HepG2 (cell line): ENCODE data around the gene TMEM44. TPM values are rescaled to one million over a fixed set of nuclear protein-coding genes. Genes with fewer than 3 reads are reported as not detected.
A peak's percentile ranks its signal among the peaks of the same experiment; 100 is the strongest.

Experiments used
- ATAC-seq: fragments of 200-7000 bp; cut with Tn5 transposase; 3 replicates; pipeline ENCODE4 v1.9.1; 2020; ENCODE audit warnings: mild to moderate bottlenecking, moderate library complexity
- BruUV-seq: library from RNA; stranded (reverse); fragments of 400-500 nt; replicated peaks from 2 replicates; lab custom pipeline; 2021; lab: Mats Ljungman, UMichigan
- CTCF ChIA-PET: fragments of 300-600 bp; formaldehyde crosslinking; extraction: SDS; loops from one replicate; lab custom pipeline; 2021; ENCODE audit warnings: low total read pairs, inconsistent platforms, low intra/inter-chr PET ratio; lab: Yijun Ruan, JAX
- POLR2A ChIA-PET: fragments of 350-600 bp; sonication (Branson Sonifier 250); formaldehyde crosslinking; loops from one replicate; lab custom pipeline; 2020; ENCODE audit warnings: antibody characterized with exemption, inconsistent platforms; lab: Yijun Ruan, JAX
- DNase-seq: peaks from one replicate; pipeline ENCODE4 v3.0.0-alpha.2; 2015; ENCODE audit warnings: low spot score
- FAIRE-seq: peaks from 3 replicates; lab custom pipeline; 2011; peaks lifted over from hg19 to GRCh38; lab: Jason Lieb, UNC
- H2AFZ ChIP-seq: one replicate; pipeline ENCODE4 v1.6.1; 2011; ENCODE audit warnings: low read length, inconsistent platforms
- H3K27ac ChIP-seq: fragments of 300-600 bp; 3 replicates; pipeline ENCODE4 v1.8.0; 2011; ENCODE audit warnings: mixed run types, mild to moderate bottlenecking, mixed read lengths, low read length, inconsistent platforms; ENCODE audit not compliant: insufficient read depth; ENCODE audit errors: extremely low read length
- H3K27me3 ChIP-seq, 2 experiments: fragments of 200-600 bp in 1 of 2; 2 replicates in 1 of 2; 3 replicates in 1 of 2; pipeline versions ENCODE4 v1.6.0 to v1.8.0; 2011; ENCODE audit warnings: low read length in 2 of 2, mild to moderate bottlenecking in 2 of 2, moderate library complexity in 2 of 2, inconsistent platforms in 1 of 2; ENCODE audit not compliant: insufficient read depth in 2 of 2, control insufficient read depth in 1 of 2
- H3K36me3 ChIP-seq, 2 experiments: fragments of 200-600 bp in 1 of 2; replicated peaks in 1 of 2; 2 replicates in 1 of 2; 3 replicates in 1 of 2; pipeline versions ENCODE4 v1.5.1 to v1.8.0; 2011; ENCODE audit warnings: low read length in 2 of 2, inconsistent platforms in 1 of 2; ENCODE audit not compliant: insufficient read depth in 2 of 2, control insufficient read depth in 1 of 2
- H3K4me1 ChIP-seq: 2 replicates; pipeline ENCODE4 v1.5.1; 2012; ENCODE audit warnings: low read length, inconsistent platforms; ENCODE audit not compliant: insufficient read depth
- H3K4me2 ChIP-seq: 2 replicates; pipeline ENCODE4 v1.6.0; 2011; ENCODE audit warnings: low read depth, low read length, inconsistent platforms
- H3K4me3 ChIP-seq, 3 experiments: fragments of 200-600 bp in 1 of 3; sonication (generic), shearing (Covaris generic) in 1 of 3; replicated peaks in 1 of 3; 2 replicates each; pipeline ENCODE4 v1.5.1; 2011 to 2016; ENCODE audit warnings: low read length in 3 of 3, inconsistent platforms in 2 of 3, low read depth in 2 of 3, mild to moderate bottlenecking in 2 of 3, control low read depth in 1 of 3, mixed read lengths in 1 of 3; ENCODE audit not compliant: insufficient read depth in 1 of 3
- H3K79me2 ChIP-seq: one replicate; pipeline ENCODE4 v1.6.1; 2011; ENCODE audit warnings: low read length, inconsistent platforms; ENCODE audit not compliant: insufficient read depth
- H3K9ac ChIP-seq: 2 replicates; pipeline ENCODE4 v1.6.0; 2011; ENCODE audit warnings: mild to moderate bottlenecking, low read depth, low read length, inconsistent platforms; ENCODE audit not compliant: insufficient read depth
- H3K9me3 ChIP-seq: 2 replicates; pipeline ENCODE4 v1.5.1; 2012; ENCODE audit warnings: mild to moderate bottlenecking, low read length
- H4K20me1 ChIP-seq: 2 replicates; pipeline ENCODE4 v1.6.0; 2011; ENCODE audit warnings: inconsistent platforms, mild to moderate bottlenecking, low read length, moderate library complexity; ENCODE audit not compliant: insufficient read depth
- AHR ChIP-seq: IDR thresholded peaks from 2 replicates; pipeline ENCODE4 v1.6.1; 2018; ENCODE audit warnings: missing genetic modification reagents, missing compliant biosample characterization
- GABPA ChIP-seq, 2 experiments: IDR thresholded peaks; 2 replicates each; pipeline ENCODE4 v1.6.1; 2011 to 2016; ENCODE audit warnings: low read depth in 2 of 2, low read length in 1 of 2, missing biosample characterization in 1 of 2, missing genetic modification characterization in 1 of 2
- SALL2 ChIP-seq: sonication (generic); formaldehyde crosslinking; IDR thresholded peaks from 2 replicates; pipeline ENCODE4 v1.8.1; 2023; ENCODE audit warnings: mild to moderate bottlenecking, missing genetic modification reagents, inconsistent platforms
- ZNF232 ChIP-seq: sonication (generic); formaldehyde crosslinking; IDR thresholded peaks from 2 replicates; pipeline ENCODE4 v1.4.0; 2020; ENCODE audit warnings: missing genetic modification reagents, borderline replicate concordance
- ZNF235 ChIP-seq: sonication (generic); formaldehyde crosslinking; IDR thresholded peaks from 2 replicates; pipeline ENCODE4 v1.8.1; 2023; ENCODE audit warnings: mild to moderate bottlenecking, missing genetic modification reagents, borderline replicate concordance
- ZNF367 ChIP-seq: sonication (generic); formaldehyde crosslinking; IDR thresholded peaks from 2 replicates; pipeline ENCODE4 v1.4.0; 2020; ENCODE audit warnings: missing genetic modification reagents, borderline replicate concordance
- ZNF747 ChIP-seq: sonication (generic); formaldehyde crosslinking; IDR thresholded peaks from 2 replicates; pipeline ENCODE4 v1.8.1; 2023; ENCODE audit warnings: missing genetic modification reagents, mild to moderate bottlenecking, borderline replicate concordance
- WGBS: methylation state at CpG from one replicate; pipeline ENCODE4 v1.1.6; 2017; ENCODE audit warnings: low lambda C conversion rate; 5-methylcytosine and 5-hydroxymethylcytosine counted together
- in situ Hi-C: cut with HindIII; loops from 2 replicates; pipeline ENCODE4 v1.10.0; 2017; ENCODE audit warnings: low pct_unique_long_range_greater_than_20kb; ENCODE audit not compliant: extremely low pct_ligation_motif_present
- intact Hi-C: fragments of 100-400 bp; cut with micrococcal nuclease; formaldehyde crosslinking; loops from one replicate; pipeline ENCODE4 v1.10.0; 2022; ENCODE audit not compliant: unreplicated experiment
- polyA plus RNA-seq, 8 experiments: library from polyadenylated mRNA; depleted of rRNA in 3 of 8; stranded (reverse) in 7 of 8; unstranded in 1 of 8; fragments of >200 nt; fragmentation: Illumina TruSeq in 4 of 8; extraction: Trizol in 4 of 8; gene quantifications; 2 replicates each; pipeline versions ENCODE4 v1.2.1 to v1.2.3, GENCODE V29; 2011 to 2016; ENCODE audit warnings: low read depth in 4 of 8, missing spikeins in 1 of 8, mixed read lengths in 1 of 8; ENCODE audit not compliant: insufficient read depth in 1 of 8
- total RNA-seq, 5 experiments: library from RNA; depleted of rRNA; stranded (reverse); fragments of >200 nt; fragmentation: Illumina TruSeq; extraction: Trizol; gene quantifications; 2 replicates each; pipeline ENCODE4 v1.2.3, GENCODE V29; 2016; ENCODE audit warnings: low read depth in 1 of 5
- TF ChIP-seq, protein P1 (sequence below): sonication (generic); formaldehyde crosslinking; IDR thresholded peaks from 2 replicates; pipeline ENCODE4 v1.4.0; 2020; ENCODE audit warnings: mild to moderate bottlenecking, missing genetic modification reagents
- TF ChIP-seq, protein P2 (sequence below): sonication (generic); formaldehyde crosslinking; IDR thresholded peaks from 2 replicates; pipeline ENCODE4 v1.4.0; 2020; ENCODE audit warnings: missing genetic modification reagents
- TF ChIP-seq, protein P3 (sequence below): sonication (generic); formaldehyde crosslinking; IDR thresholded peaks from 2 replicates; pipeline ENCODE4; 2020; ENCODE audit warnings: missing genetic modification reagents, mild to moderate bottlenecking, borderline replicate concordance

The TMEM44 gene
- total and polyA plus RNA-seq, 2 of the 13 experiments (the other 11 are each of a cell fraction or from before 2014, with no cell fraction given): 7.3 to 13.8 TPM

DNA sequence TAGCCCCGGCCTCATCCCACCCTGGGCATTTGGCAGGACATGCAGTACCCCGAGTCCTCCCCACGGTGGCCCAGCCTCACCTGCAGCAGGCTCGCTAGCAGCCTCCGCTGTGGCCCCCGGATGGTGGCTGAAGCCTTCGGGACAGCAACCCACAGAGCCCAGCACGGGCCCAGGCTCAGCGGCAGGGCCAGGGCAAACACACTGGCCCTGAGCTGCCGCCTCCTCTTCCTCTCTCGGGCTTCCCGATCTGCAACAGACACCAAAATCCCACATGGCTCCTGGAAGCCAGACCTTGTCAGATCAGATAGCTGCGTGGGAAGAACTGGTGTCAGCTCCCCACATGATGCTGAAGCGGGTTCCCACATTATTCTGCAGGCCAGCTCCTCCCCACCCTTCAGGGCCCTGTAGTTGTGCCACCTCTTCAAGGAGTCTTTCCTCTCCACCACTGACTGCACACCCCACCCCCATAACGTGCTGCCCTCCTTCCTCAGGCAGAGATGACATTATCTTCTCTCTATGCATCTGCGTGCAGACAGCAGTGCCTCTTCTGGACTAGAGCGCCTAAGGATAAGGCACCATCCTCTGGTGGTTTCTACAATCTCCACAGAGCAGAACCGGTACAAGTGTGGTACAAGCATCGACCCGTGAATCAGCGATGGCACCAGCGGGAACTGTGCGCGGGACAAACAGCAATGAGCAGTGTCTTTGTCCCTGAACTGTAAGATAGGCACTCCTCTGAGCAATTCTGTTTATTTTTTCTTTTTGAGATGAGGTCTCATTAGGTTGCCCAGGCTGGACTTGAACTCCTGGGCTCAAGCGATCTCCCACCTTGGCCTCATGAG lies 9.5 kb downstream of the TMEM44 start:
- WGBS: 89% methylated on average over 25 of the region's 25 CpGs
- intact Hi-C loops: no loop called here
- BruUV-seq: no TSS peak
- ATAC-seq (peak; percentile 36), DNase-seq (no peak), FAIRE-seq (no peak)
- TF ChIP-seq, protein P1, sequence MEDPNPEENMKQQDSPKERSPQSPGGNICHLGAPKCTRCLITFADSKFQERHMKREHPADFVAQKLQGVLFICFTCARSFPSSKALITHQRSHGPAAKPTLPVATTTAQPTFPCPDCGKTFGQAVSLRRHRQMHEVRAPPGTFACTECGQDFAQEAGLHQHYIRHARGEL: no peak
- TF ChIP-seq ZNF747 (CRISPR knock-in tag): no peak
- TF ChIP-seq, protein P2, sequence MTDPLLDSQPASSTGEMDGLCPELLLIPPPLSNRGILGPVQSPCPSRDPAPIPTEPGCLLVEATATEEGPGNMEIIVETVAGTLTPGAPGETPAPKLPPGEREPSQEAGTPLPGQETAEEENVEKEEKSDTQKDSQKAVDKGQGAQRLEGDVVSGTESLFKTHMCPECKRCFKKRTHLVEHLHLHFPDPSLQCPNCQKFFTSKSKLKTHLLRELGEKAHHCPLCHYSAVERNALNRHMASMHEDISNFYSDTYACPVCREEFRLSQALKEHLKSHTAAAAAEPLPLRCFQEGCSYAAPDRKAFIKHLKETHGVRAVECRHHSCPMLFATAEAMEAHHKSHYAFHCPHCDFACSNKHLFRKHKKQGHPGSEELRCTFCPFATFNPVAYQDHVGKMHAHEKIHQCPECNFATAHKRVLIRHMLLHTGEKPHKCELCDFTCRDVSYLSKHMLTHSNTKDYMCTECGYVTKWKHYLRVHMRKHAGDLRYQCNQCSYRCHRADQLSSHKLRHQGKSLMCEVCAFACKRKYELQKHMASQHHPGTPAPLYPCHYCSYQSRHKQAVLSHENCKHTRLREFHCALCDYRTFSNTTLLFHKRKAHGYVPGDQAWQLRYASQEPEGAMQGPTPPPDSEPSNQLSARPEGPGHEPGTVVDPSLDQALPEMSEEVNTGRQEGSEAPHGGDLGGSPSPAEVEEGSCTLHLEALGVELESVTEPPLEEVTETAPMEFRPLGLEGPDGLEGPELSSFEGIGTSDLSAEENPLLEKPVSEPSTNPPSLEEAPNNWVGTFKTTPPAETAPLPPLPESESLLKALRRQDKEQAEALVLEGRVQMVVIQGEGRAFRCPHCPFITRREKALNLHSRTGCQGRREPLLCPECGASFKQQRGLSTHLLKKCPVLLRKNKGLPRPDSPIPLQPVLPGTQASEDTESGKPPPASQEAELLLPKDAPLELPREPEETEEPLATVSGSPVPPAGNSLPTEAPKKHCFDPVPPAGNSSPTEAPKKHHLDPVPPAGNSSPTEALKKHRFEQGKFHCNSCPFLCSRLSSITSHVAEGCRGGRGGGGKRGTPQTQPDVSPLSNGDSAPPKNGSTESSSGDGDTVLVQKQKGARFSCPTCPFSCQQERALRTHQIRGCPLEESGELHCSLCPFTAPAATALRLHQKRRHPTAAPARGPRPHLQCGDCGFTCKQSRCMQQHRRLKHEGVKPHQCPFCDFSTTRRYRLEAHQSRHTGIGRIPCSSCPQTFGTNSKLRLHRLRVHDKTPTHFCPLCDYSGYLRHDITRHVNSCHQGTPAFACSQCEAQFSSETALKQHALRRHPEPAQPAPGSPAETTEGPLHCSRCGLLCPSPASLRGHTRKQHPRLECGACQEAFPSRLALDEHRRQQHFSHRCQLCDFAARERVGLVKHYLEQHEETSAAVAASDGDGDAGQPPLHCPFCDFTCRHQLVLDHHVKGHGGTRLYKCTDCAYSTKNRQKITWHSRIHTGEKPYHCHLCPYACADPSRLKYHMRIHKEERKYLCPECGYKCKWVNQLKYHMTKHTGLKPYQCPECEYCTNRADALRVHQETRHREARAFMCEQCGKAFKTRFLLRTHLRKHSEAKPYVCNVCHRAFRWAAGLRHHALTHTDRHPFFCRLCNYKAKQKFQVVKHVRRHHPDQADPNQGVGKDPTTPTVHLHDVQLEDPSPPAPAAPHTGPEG (CRISPR knock-in tag): no peak
- no peak for TF ChIP-seq ZNF232 (CRISPR knock-in tag)
- TF ChIP-seq SALL2 (CRISPR knock-in tag): no peak
- TF ChIP-seq, protein P3, sequence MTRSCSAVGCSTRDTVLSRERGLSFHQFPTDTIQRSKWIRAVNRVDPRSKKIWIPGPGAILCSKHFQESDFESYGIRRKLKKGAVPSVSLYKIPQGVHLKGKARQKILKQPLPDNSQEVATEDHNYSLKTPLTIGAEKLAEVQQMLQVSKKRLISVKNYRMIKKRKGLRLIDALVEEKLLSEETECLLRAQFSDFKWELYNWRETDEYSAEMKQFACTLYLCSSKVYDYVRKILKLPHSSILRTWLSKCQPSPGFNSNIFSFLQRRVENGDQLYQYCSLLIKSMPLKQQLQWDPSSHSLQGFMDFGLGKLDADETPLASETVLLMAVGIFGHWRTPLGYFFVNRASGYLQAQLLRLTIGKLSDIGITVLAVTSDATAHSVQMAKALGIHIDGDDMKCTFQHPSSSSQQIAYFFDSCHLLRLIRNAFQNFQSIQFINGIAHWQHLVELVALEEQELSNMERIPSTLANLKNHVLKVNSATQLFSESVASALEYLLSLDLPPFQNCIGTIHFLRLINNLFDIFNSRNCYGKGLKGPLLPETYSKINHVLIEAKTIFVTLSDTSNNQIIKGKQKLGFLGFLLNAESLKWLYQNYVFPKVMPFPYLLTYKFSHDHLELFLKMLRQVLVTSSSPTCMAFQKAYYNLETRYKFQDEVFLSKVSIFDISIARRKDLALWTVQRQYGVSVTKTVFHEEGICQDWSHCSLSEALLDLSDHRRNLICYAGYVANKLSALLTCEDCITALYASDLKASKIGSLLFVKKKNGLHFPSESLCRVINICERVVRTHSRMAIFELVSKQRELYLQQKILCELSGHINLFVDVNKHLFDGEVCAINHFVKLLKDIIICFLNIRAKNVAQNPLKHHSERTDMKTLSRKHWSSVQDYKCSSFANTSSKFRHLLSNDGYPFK (CRISPR knock-in tag): no peak
- TF ChIP-seq GABPA (IDR thresholded peaks at IDR 0.05; ENCODE audit: low read depth, low read length): no peak
- TF ChIP-seq GABPA (CRISPR knock-in tag; IDR thresholded peaks at IDR 0.05; ENCODE audit: low read depth): no peak
- TF ChIP-seq AHR (CRISPR knock-in tag): no peak
- TF ChIP-seq ZNF235 (CRISPR knock-in tag): no peak
- no peak for TF ChIP-seq ZNF367 (CRISPR knock-in tag)
- no peak overlapping the region for H3K4me3 ChIP-seq
- peaks cover 21% of the 10 kb centered on the region for H3K4me1 ChIP-seq
- in situ Hi-C loops: no loop called here
- CTCF ChIA-PET: no interaction called here
- POLR2A ChIA-PET: no interaction called here
- no peak overlapping the region for H2AFZ ChIP-seq
- no peak overlapping the region for H3K4me2 ChIP-seq
- H3K27me3 ChIP-seq: no peaks in the 10 kb centered on the region
- H3K27ac ChIP-seq: no peak overlapping the region
- H3K79me2 ChIP-seq: no peaks in the 10 kb centered on the region
- H3K9ac ChIP-seq: no peak overlapping the region
- peaks cover 6 to 13% of the 10 kb centered on the region in 2 experiments; a peak in 3 of 5 replicates for H3K36me3 ChIP-seq
- no peaks in the 10 kb centered on the region for H3K9me3 ChIP-seq
- H4K20me1 ChIP-seq: no peaks in the 10 kb centered on the region
